ENCODE measurements around the gene SKAP1.

The SKAP1 gene

DNA sequence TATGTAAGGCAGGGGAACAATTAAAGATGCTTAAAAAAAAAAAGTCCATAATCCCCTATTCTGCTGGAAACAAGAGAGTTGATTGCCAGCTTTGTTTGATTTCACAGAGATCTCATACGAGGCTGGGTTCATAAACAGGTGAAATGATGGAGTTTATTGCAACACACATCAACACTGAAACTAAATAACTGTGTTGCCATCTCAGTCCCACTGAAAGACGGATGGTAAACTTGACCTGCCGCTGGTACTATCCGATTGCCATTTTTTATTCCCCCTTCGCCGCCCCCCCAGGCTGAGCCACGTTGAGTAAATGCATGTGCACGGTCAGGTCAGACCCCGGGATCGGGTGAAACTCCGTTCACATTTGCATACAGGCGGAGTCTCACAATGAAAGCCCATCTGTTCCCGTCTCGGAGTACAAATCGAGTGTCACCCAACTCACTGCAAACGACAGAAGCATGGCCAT is 119.2 kb downstream of the SKAP1 start:
- H3K4me3 ChIP-seq (replicated peaks; ENCODE audit: low read depth, low read length), result no peak overlapping the region
- TF ChIP-seq, protein P1, sequence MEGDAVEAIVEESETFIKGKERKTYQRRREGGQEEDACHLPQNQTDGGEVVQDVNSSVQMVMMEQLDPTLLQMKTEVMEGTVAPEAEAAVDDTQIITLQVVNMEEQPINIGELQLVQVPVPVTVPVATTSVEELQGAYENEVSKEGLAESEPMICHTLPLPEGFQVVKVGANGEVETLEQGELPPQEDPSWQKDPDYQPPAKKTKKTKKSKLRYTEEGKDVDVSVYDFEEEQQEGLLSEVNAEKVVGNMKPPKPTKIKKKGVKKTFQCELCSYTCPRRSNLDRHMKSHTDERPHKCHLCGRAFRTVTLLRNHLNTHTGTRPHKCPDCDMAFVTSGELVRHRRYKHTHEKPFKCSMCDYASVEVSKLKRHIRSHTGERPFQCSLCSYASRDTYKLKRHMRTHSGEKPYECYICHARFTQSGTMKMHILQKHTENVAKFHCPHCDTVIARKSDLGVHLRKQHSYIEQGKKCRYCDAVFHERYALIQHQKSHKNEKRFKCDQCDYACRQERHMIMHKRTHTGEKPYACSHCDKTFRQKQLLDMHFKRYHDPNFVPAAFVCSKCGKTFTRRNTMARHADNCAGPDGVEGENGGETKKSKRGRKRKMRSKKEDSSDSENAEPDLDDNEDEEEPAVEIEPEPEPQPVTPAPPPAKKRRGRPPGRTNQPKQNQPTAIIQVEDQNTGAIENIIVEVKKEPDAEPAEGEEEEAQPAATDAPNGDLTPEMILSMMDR (IDR thresholded peaks at IDR 0.05; ENCODE audit: low read length, missing control alignments), result no peak

DNA sequence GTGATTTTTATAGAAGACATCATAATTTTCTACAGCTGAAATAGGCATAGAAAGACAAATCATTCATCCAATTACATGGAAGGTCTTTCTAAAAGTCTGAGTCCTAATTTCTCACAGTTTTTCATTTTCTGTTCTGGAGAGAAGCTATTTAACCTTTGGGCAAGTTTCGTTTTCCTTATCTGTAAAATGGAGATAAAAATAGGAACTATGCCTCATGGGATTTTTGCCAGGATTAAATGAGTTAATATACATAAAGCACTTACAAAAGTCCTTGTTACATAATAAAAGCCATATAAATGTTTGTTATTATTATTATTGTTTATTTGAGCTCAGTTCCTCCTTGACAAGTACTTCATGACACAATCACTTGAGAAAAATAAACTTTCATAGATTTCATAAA is 121.4 kb downstream of the SKAP1 start:
- H3K4me3 ChIP-seq (replicated peaks; ENCODE audit: low read depth, low read length), result no peak overlapping the region
- DNase-seq (ENCODE audit: low read depth), result no peak
- TF ChIP-seq, protein P1 (IDR thresholded peaks at IDR 0.05; ENCODE audit: low read length, missing control alignments), result no peak

More for the DNA sequence above, 119.2 kb downstream of the SKAP1 start:
- DNase-seq (ENCODE audit: low read depth), result no peak

DNA sequence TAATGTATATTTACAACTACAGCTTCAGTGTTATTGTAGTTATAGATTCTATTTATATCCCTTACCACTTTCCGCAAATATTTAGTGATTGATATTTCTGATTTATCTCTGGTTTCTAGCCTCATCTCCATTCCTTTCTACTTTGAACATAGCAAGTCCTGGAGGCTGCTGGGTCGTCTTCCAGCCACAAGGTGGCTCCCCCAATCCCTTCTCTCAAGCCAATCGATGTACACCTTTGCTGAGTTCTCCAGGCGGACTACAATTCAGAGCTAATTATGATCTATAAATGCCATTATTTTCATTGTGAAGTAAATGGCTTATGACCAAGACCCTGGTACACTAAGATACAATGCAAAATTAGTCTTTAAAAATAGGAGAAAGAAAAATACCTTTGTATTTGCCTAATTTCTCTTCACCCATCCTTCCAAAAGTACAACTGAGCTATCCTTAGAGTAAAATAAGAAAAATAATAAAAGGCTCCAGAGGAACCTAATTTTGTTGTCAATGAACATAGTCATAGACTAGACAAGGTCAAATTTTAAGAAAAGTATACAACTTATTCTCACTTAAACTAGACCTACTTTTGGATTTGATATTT is 122.1 kb downstream of the SKAP1 start:
- TF ChIP-seq, protein P1 (IDR thresholded peaks at IDR 0.05; ENCODE audit: low read length, missing control alignments), result peak; percentile 99
- DNase-seq (ENCODE audit: low read depth), result peak; percentile 74
- no peak overlapping the region for H3K4me3 ChIP-seq (replicated peaks; ENCODE audit: low read depth, low read length)

DNA sequence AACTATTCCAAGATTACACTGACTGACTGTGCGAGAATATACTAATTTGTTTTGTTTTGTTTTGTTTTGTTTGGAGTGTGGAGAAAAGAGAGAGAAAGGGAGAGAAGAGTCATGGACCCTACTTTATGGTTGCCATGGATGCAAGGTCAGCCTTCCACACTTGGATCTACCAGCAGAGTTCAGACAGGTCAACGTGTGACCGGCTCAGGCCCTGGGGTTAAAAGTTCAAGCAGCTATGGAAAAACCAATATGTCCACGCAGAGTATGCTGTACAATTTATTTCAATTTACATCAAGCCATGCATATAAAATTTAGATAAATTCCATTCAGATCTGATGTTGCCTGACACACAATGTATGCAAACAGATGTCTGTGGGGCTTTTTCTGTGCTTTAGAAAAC is 122.8 kb downstream of the SKAP1 start:
- TF ChIP-seq, protein P1 (IDR thresholded peaks at IDR 0.05; ENCODE audit: low read length, missing control alignments), result no peak
- H3K4me3 ChIP-seq (replicated peaks; ENCODE audit: low read depth, low read length), result no peak overlapping the region
- no peak for DNase-seq (ENCODE audit: low read depth)

DNA sequence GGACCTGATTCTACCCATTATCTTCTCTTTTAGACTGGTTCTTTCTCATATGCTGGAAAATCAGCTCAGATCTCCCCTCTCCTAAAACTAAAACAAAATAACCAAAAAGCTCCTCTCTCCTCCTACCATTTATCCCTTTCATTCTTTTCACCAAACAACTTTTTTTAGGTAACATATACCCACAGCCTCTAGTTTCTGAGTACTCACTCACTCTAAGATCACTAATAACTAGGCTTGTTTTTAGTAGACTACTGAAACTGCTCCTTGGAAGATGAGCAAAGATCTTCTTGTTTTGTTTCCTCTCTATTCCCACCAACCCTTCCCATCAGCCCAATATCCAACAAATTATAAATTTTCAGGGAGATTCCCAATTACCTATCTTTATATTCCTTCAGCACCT is 129.0 kb downstream of the SKAP1 start:
- no peak overlapping the region for H3K4me3 ChIP-seq (replicated peaks; ENCODE audit: low read depth, low read length)
- no peak for DNase-seq (ENCODE audit: low read depth)
- TF ChIP-seq, protein P1 (IDR thresholded peaks at IDR 0.05; ENCODE audit: low read length, missing control alignments), result no peak

DNA sequence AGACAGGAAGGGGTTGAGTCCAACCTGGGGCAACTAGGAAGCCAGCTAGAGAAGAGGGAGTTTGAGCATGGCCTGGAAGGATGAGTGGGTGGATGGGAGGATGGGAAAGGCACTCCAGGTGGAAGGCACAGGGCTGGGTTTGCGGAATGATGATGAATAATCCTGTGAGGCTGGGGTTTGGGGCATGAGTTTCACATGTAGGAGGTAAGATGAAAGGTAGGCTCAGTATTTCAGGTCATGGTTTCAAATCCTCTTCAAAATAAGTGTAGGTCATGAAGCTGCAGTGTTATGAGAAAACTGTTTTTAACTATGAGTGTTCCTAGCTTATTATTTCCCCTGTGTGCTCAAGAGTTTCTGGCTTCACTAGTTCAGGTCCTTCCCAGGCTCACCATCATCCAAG is 130.3 kb downstream of the SKAP1 start:
- no peak for DNase-seq (ENCODE audit: low read depth)
- TF ChIP-seq, protein P1 (IDR thresholded peaks at IDR 0.05; ENCODE audit: low read length, missing control alignments), result no peak
- H3K4me3 ChIP-seq (replicated peaks; ENCODE audit: low read depth, low read length), result no peak overlapping the region

DNA sequence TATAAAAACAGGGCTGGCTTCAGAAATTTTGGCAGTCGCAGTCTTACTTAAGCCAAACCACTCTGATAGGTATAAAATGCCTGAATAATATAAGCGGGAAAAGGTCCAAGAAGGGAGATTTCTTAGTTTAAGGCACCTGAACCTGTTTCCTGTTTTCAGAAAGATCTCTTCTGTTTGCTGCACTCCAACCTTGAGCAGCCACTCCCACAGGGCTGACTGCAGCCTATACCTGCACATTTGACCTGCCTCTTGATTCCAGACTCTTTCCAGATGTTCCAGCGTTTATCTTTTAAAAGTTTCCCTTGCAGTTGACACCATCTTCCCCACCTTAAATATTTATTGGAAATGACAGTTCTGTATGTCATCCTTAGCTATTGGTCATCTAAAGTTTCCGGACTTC is 132.2 kb downstream of the SKAP1 start:
- TF ChIP-seq, protein P1 (IDR thresholded peaks at IDR 0.05; ENCODE audit: low read length, missing control alignments), result no peak
- H3K4me3 ChIP-seq (replicated peaks; ENCODE audit: low read depth, low read length), result no peak overlapping the region
- no peak for DNase-seq (ENCODE audit: low read depth)

Data from fibroblast of pulmonary artery (primary cell).